Neural progenitor cell (in vitro differentiated cells): ENCODE data around the gene POU5F1. TPM values are rescaled to one million over a fixed set of nuclear protein-coding genes. Genes with fewer than 3 reads are reported as not detected.

Experiments used
- DNase-seq: peaks from one replicate; pipeline ENCODE4 v3.0.0-alpha.2; 2016; ENCODE audit warnings: low spot score
- H2AFZ ChIP-seq: fragments of 200-600 bp; sonication (generic); replicated peaks from 2 replicates; pipeline ENCODE4 v1.6.1; 2016; ENCODE audit warnings: antibody characterized with exemption
- H3F3A ChIP-seq: fragments of 200-600 bp; sonication (generic); 2 replicates; pipeline ENCODE4 v1.6.1; 2016; ENCODE audit warnings: antibody characterized with exemption, low read depth
- H3K27ac ChIP-seq: fragments of 200-600 bp; sonication (generic); 2 replicates; pipeline ENCODE4 v1.5.1; 2016; ENCODE audit warnings: mild to moderate bottlenecking
- H3K27me3 ChIP-seq: fragments of 200-600 bp; sonication (generic); 2 replicates; pipeline ENCODE4 v1.6.1; 2016; ENCODE audit warnings: mild to moderate bottlenecking, moderate library complexity
- H3K36me3 ChIP-seq: fragments of 200-600 bp; sonication (generic); 2 replicates; pipeline ENCODE4 v1.5.1; 2016
- H3K4me1 ChIP-seq: fragments of 200-600 bp; sonication (generic); 2 replicates; pipeline ENCODE4 v1.6.1; 2016; ENCODE audit warnings: mixed run types
- H3K4me2 ChIP-seq: fragments of 200-600 bp; sonication (generic); 2 replicates; pipeline ENCODE4 v1.6.1; 2016
- H3K4me3 ChIP-seq: fragments of 200-600 bp; sonication (generic); 2 replicates; pipeline ENCODE4 v1.5.1; 2016
- H3K79me2 ChIP-seq: fragments of 200-600 bp; sonication (generic); 2 replicates; pipeline ENCODE4 v1.6.1; 2016; ENCODE audit warnings: low read depth
- H3K9ac ChIP-seq: fragments of 200-600 bp; sonication (generic); 2 replicates; pipeline ENCODE4 v1.6.1; 2016
- H3K9me3 ChIP-seq: fragments of 200-600 bp; sonication (generic); 2 replicates; pipeline ENCODE4 v1.5.1; 2016; ENCODE audit warnings: low read depth
- H4K20me1 ChIP-seq: fragments of 200-600 bp; sonication (generic); 2 replicates; pipeline ENCODE4 v1.6.1; 2016; ENCODE audit warnings: low read depth
- H3K27ac Mint-ChIP-seq: 3 replicates; pipeline ENCODE4 v1.8.0; 2021; ENCODE audit warnings: mixed read lengths
- H3K27me3 Mint-ChIP-seq: 2 replicates; pipeline ENCODE4 v1.8.0; 2022; ENCODE audit warnings: low read depth, mild to moderate bottlenecking, inconsistent platforms, moderate library complexity, mixed read lengths; ENCODE audit not compliant: insufficient read depth
- H3K36me3 Mint-ChIP-seq: 3 replicates; pipeline ENCODE4 v1.8.0; 2021; ENCODE audit warnings: mixed read lengths
- H3K4me1 Mint-ChIP-seq: 3 replicates; pipeline ENCODE4 v1.8.0; 2021; ENCODE audit warnings: mixed read lengths
- H3K4me3 Mint-ChIP-seq: 3 replicates; pipeline ENCODE4 v1.8.0; 2021; ENCODE audit warnings: mild to moderate bottlenecking, moderate library complexity, mixed read lengths
- H3K9me3 Mint-ChIP-seq: 3 replicates; pipeline ENCODE4 v1.8.0; 2020; ENCODE audit warnings: mixed read lengths
- CTCF ChIP-seq: fragments of 200-600 bp; sonication (generic); IDR thresholded peaks from 2 replicates; pipeline ENCODE4 v1.5.1; 2017; ENCODE audit warnings: antibody characterized with exemption, mild to moderate bottlenecking
- EZH2 ChIP-seq: fragments of 200-600 bp; sonication (generic); IDR thresholded peaks from 2 replicates; pipeline ENCODE4 v1.6.1; 2017; ENCODE audit warnings: antibody characterized with exemption, mild to moderate bottlenecking, moderate library complexity
- EZH2phosphoT487 ChIP-seq: fragments of 200-600 bp; sonication (generic); IDR thresholded peaks from 2 replicates; pipeline ENCODE4 v1.6.1; 2017; ENCODE audit warnings: antibody characterized with exemption
- total RNA-seq: library from RNA; depleted of rRNA; stranded (reverse); fragments of >200 nt; gene quantifications from 2 replicates; pipeline ENCODE4 v1.2.3, GENCODE V29; 2015; ENCODE audit warnings: low replicate concordance

The POU5F1 gene
- total RNA-seq, 1 donor from 2014 or later: 17.4 TPM

DNA sequence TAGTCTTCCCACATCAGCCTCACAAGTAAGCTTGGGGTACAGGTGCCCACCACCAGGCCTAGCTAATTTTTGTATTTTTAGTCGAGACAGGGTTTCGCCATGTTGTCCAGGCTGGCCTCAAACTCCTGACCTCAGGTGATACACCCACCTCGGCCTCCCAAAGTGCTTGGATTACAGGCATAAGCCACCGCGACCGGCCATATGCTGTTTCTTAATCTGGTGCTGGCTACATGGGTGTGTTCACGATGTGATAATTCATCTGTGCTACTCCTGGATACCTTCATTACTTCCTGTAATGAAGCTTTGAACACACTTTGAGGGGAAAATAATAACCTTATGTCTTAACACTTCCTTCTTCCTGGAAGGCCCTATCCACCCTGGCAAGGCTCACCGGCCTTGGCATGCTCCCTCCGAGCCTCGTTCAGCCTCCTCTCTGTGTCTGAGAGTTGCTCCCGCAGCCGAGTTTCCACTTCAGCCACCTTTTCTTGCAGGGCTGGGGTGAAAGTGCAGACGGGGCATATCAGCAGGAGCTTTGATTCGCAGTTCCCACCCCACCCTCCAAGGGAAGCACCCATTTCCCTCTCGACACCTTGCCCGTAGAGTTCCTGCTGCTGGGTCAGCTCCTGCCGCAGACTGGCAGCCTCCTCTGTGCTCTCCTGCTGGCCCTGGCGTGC, 26.0 kb downstream of the POU5F1 start:
- no peak overlapping the region for H3K4me3 ChIP-seq
- Mint-ChIP-seq H3K9me3 (peaks cover 3% of the 10 kb centered on the region), H3K4me1 (peaks cover 23% of the 10 kb centered on the region), H3K4me3 (peak overlapping the region; percentile 38), H3K27ac (no peak overlapping the region), H3K36me3 (peaks cover 14% of the 10 kb centered on the region), H3K27me3 (peaks cover 4% of the 10 kb centered on the region)
- no peak overlapping the region for H3K9ac ChIP-seq
- no peak overlapping the region for H2AFZ ChIP-seq
- no peaks in the 10 kb centered on the region for H4K20me1 ChIP-seq
- H3K4me2 ChIP-seq: no peak overlapping the region
- H3K9me3 ChIP-seq: no peaks in the 10 kb centered on the region
- TF ChIP-seq EZH2 (no peak), CTCF (no peak), EZH2phosphoT487 (no peak)
- DNase-seq: no peak
- peaks cover 16% of the 10 kb centered on the region for H3K4me1 ChIP-seq
- H3F3A ChIP-seq: peaks cover 17% of the 10 kb centered on the region
- no peaks in the 10 kb centered on the region for H3K79me2 ChIP-seq
- H3K27ac ChIP-seq: no peak overlapping the region
- no peaks in the 10 kb centered on the region for H3K36me3 ChIP-seq
- H3K27me3 ChIP-seq: no peaks in the 10 kb centered on the region

GRCh38 chr6:31143148-31143547, 27.3 kb downstream of the POU5F1 start:
- TF ChIP-seq CTCF (no peak), EZH2phosphoT487 (no peak), EZH2 (no peak)
- Mint-ChIP-seq H3K27me3 (peaks cover 4% of the 10 kb centered on the region), H3K4me1 (peaks cover 23% of the 10 kb centered on the region), H3K4me3 (no peak overlapping the region), H3K27ac (no peak overlapping the region), H3K36me3 (peaks cover 12% of the 10 kb centered on the region), H3K9me3 (peaks cover 3% of the 10 kb centered on the region)
- H3F3A ChIP-seq: peaks cover 17% of the 10 kb centered on the region
- no peaks in the 10 kb centered on the region for H3K27me3 ChIP-seq
- peaks cover 16% of the 10 kb centered on the region for H3K4me1 ChIP-seq
- no peak overlapping the region for H3K27ac ChIP-seq
- no peak overlapping the region for H3K4me3 ChIP-seq
- no peak overlapping the region for H3K9ac ChIP-seq
- no peaks in the 10 kb centered on the region for H3K79me2 ChIP-seq
- no peaks in the 10 kb centered on the region for H3K9me3 ChIP-seq
- H3K4me2 ChIP-seq: no peak overlapping the region
- H3K36me3 ChIP-seq: no peaks in the 10 kb centered on the region
- peak; percentile 70 for DNase-seq
- no peak overlapping the region for H2AFZ ChIP-seq
- no peaks in the 10 kb centered on the region for H4K20me1 ChIP-seq

DNA sequence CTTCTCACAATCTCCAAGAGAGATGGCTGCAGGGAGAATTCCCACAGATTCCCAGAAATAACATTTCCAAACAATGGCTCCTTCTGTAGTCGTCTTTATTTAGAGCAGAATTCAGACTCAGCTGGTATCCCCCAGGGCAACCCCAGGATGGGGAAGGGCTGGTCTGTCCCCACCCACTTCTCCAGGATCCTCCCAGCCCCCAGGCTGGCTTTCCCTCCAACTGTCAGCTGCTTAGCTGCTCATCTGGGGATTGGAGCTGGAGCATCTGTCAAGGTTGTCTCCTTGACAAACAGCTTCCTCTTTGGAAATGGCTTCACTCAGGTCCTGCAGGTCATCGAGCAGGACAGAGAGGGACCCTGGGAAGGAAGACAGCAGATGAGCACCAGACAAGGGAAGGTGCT, 28.1 kb downstream of the POU5F1 start:
- Histone ChIP-seq H3K27me3 (no peaks in the 10 kb centered on the region), H4K20me1 (no peaks in the 10 kb centered on the region), H2AFZ (no peak overlapping the region), H3K9me3 (no peaks in the 10 kb centered on the region), H3K27ac (no peak overlapping the region), H3K4me3 (no peak overlapping the region), H3K79me2 (no peaks in the 10 kb centered on the region), H3K4me2 (no peak overlapping the region), H3F3A (peaks cover 17% of the 10 kb centered on the region), H3K36me3 (no peaks in the 10 kb centered on the region), H3K9ac (no peak overlapping the region), H3K4me1 (peaks cover 16% of the 10 kb centered on the region)
- TF ChIP-seq CTCF: no peak
- no peak for TF ChIP-seq EZH2
- TF ChIP-seq EZH2phosphoT487: no peak
- H3K4me1 Mint-ChIP-seq: peaks cover 27% of the 10 kb centered on the region
- H3K36me3 Mint-ChIP-seq: peaks cover 12% of the 10 kb centered on the region
- no peak overlapping the region for H3K4me3 Mint-ChIP-seq
- H3K9me3 Mint-ChIP-seq: peaks cover 3% of the 10 kb centered on the region
- DNase-seq: no peak
- H3K27me3 Mint-ChIP-seq: peaks cover 4% of the 10 kb centered on the region
- H3K27ac Mint-ChIP-seq: peak overlapping the region; percentile 84
